SK-N-SH treated with all-trans-retinoic acid at 6 μM for 48 hours (cell line): ENCODE data around the gene SMAD5.

Source experiments
- ATAC-seq: fragments of 200-7000 bp; cut with Tn5 transposase; 3 replicates; pipeline ENCODE4 v1.9.1; 2020; ENCODE audit warnings: mild to moderate bottlenecking, moderate library complexity
- ARNTL ChIP-seq: fragments of 450-650 bp; formaldehyde crosslinking; IDR thresholded peaks from 2 replicates; pipeline ENCODE4 v1.5.0; 2020; ENCODE audit warnings: low read depth, mild to moderate bottlenecking, moderate library complexity, borderline replicate concordance
- BACH2 ChIP-seq: fragments of 250-450 bp; sonication (Bioruptor Pico); IDR thresholded peaks from 2 replicates; pipeline ENCODE4 v1.9.0; 2021; ENCODE audit warnings: mild to moderate bottlenecking, borderline replicate concordance
- CREB5 ChIP-seq: fragments of 250-450 bp; sonication (Bioruptor Pico); IDR thresholded peaks from 2 replicates; pipeline ENCODE4 v1.5.1; 2020; ENCODE audit warnings: low read depth, mild to moderate bottlenecking, moderate library complexity
- CSDC2 ChIP-seq: fragments of 250-450 bp; sonication (Bioruptor Pico); IDR thresholded peaks from 2 replicates; pipeline ENCODE4 v1.5.0; 2020; ENCODE audit warnings: mild to moderate bottlenecking, moderate library complexity
- ESRRG ChIP-seq: fragments of 250-450 bp; sonication (Bioruptor Pico); IDR thresholded peaks from 2 replicates; pipeline ENCODE4 v1.6.1; 2021; ENCODE audit warnings: mild to moderate bottlenecking
- GLIS3 ChIP-seq: fragments of 250-450 bp; sonication (Bioruptor Pico); IDR thresholded peaks from 2 replicates; pipeline ENCODE4 v1.5.0; 2020; ENCODE audit warnings: mild to moderate bottlenecking, moderate library complexity
- ISL1 ChIP-seq: fragments of 250-450 bp; sonication (Bioruptor Pico); IDR thresholded peaks from 2 replicates; pipeline ENCODE4 v2.1.2; 2022; ENCODE audit warnings: mild to moderate bottlenecking, moderate library complexity
- OSR1 ChIP-seq: fragments of 250-450 bp; sonication (Bioruptor Pico); IDR thresholded peaks from 2 replicates; pipeline ENCODE4 v1.8.0; 2022; ENCODE audit warnings: moderate library complexity, mild to moderate bottlenecking, inconsistent platforms
- PATZ1 ChIP-seq: fragments of 250-450 bp; sonication (Bioruptor Pico); IDR thresholded peaks from 2 replicates; pipeline ENCODE4 v1.8.0; 2020; ENCODE audit warnings: mild to moderate bottlenecking, moderate library complexity, borderline replicate concordance
- POU6F1 ChIP-seq: fragments of 250-450 bp; sonication (Bioruptor Pico); IDR thresholded peaks from 2 replicates; pipeline ENCODE4 v1.8.0; 2021; ENCODE audit warnings: low read depth, mild to moderate bottlenecking, moderate library complexity, borderline replicate concordance
- PPARA ChIP-seq: fragments of 250-450 bp; sonication (Bioruptor Pico); IDR thresholded peaks from 2 replicates; pipeline ENCODE4 v1.5.0; 2020; ENCODE audit warnings: mild to moderate bottlenecking, borderline replicate concordance
- RARB ChIP-seq: fragments of 250-450 bp; sonication (Bioruptor Pico); IDR thresholded peaks from 2 replicates; pipeline ENCODE4 v1.8.0; 2021; ENCODE audit warnings: mild to moderate bottlenecking, moderate library complexity
- SNAI2 ChIP-seq: fragments of 250-450 bp; sonication (Bioruptor Pico); IDR thresholded peaks from 2 replicates; pipeline ENCODE4 v1.5.0; 2020; ENCODE audit warnings: mild to moderate bottlenecking, moderate library complexity
- TCF4 ChIP-seq: fragments of 250-450 bp; sonication (Bioruptor Pico); IDR thresholded peaks from 2 replicates; pipeline ENCODE4 v1.8.0; 2021; ENCODE audit warnings: mild to moderate bottlenecking, moderate library complexity, borderline replicate concordance
- TOX ChIP-seq: fragments of 250-450 bp; sonication (Bioruptor Pico); IDR thresholded peaks from 2 replicates; pipeline ENCODE4 v1.8.0; 2021; ENCODE audit warnings: mild to moderate bottlenecking, moderate library complexity, borderline replicate concordance
- TSHZ2 ChIP-seq: fragments of 250-450 bp; sonication (Bioruptor Pico); IDR thresholded peaks from 2 replicates; pipeline ENCODE4 v1.5.0; 2020; ENCODE audit warnings: mild to moderate bottlenecking, moderate library complexity
- ZC3H10 ChIP-seq: fragments of 250-450 bp; sonication (Bioruptor Pico); IDR thresholded peaks from 2 replicates; pipeline ENCODE4 v1.5.1; 2021; ENCODE audit warnings: mild to moderate bottlenecking, moderate library complexity
- ZFP3 ChIP-seq: fragments of 250-450 bp; sonication (Bioruptor Pico); IDR thresholded peaks from 2 replicates; pipeline ENCODE4 v1.5.0; 2020; ENCODE audit warnings: mild to moderate bottlenecking, moderate library complexity
- ZFP30 ChIP-seq: fragments of 450-650 bp; formaldehyde crosslinking; IDR thresholded peaks from 2 replicates; pipeline ENCODE4 v1.5.0; 2022; ENCODE audit warnings: mild to moderate bottlenecking, moderate library complexity
- ZNF565 ChIP-seq: fragments of 450-650 bp; formaldehyde crosslinking; conservative IDR thresholded peaks from 2 replicates; pipeline ENCODE4 v1.5.0; 2020; ENCODE audit warnings: low read depth, mild to moderate bottlenecking, moderate library complexity
- ZNF70 ChIP-seq: fragments of 450-650 bp; formaldehyde crosslinking; IDR thresholded peaks from 2 replicates; pipeline ENCODE4 v1.5.0; 2020; ENCODE audit warnings: mild to moderate bottlenecking, moderate library complexity
- ZNF8 ChIP-seq: fragments of 450-650 bp; formaldehyde crosslinking; IDR thresholded peaks from 2 replicates; pipeline ENCODE4 v1.5.0; 2020; ENCODE audit warnings: mild to moderate bottlenecking, moderate library complexity
- TF ChIP-seq, protein P1 (sequence below): fragments of 250-450 bp; sonication (Bioruptor Pico); IDR thresholded peaks from 2 replicates; pipeline ENCODE4 v1.5.1; 2021; ENCODE audit warnings: mild to moderate bottlenecking, moderate library complexity

SMAD5 gene

GRCh38 chr5:136132557-136133221 lies at the start of gene SMAD5:
TSS of gene SMAD5 (plus strand) at chr5:136132845. CDS start at chr5:136153761, 20,916 bp downstream.
- peak; percentile 89 for ATAC-seq
- TF ChIP-seq TCF4 (CRISPR knock-in tag) (no peak), ZFP3 (0 out of 2 replicates have a peak, but pooled peaks have one; percentile 44)

DNA sequence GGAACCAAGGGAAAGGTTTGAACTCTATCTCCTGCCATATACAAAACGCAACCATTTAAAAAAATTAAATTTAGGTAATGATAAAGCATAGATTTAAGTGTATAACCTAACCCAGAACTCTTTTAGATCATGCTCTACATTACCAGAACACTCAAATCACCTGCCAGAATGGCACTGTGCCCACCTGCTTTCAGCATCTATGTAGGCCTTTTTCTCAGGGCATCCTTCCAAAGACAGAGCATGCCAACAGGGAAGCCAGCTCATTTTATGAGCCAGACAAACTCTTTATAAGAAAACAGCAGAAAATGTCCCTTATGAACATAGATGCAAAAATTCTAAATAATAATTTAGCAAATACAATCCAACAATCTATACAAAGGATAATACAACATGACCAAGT lies 47.9 kb upstream of the SMAD5 start:
- TF ChIP-seq CSDC2 (CRISPR knock-in tag) (no peak), GLIS3 (no peak), ESRRG (CRISPR knock-in tag) (no peak), TSHZ2 (CRISPR knock-in tag) (no peak), OSR1 (CRISPR knock-in tag) (no peak), RARB (CRISPR knock-in tag) (no peak), ISL1 (CRISPR knock-in tag) (no peak), ARNTL (CRISPR knock-in tag) (no peak), SNAI2 (CRISPR knock-in tag) (no peak), ZNF8 (CRISPR knock-in tag) (no peak), ZFP3 (no peak), ZFP30 (no peak), PPARA (CRISPR knock-in tag) (no peak), BACH2 (CRISPR knock-in tag) (no peak), TCF4 (CRISPR knock-in tag) (no peak), POU6F1 (CRISPR knock-in tag) (no peak)
- ATAC-seq = no peak

DNA sequence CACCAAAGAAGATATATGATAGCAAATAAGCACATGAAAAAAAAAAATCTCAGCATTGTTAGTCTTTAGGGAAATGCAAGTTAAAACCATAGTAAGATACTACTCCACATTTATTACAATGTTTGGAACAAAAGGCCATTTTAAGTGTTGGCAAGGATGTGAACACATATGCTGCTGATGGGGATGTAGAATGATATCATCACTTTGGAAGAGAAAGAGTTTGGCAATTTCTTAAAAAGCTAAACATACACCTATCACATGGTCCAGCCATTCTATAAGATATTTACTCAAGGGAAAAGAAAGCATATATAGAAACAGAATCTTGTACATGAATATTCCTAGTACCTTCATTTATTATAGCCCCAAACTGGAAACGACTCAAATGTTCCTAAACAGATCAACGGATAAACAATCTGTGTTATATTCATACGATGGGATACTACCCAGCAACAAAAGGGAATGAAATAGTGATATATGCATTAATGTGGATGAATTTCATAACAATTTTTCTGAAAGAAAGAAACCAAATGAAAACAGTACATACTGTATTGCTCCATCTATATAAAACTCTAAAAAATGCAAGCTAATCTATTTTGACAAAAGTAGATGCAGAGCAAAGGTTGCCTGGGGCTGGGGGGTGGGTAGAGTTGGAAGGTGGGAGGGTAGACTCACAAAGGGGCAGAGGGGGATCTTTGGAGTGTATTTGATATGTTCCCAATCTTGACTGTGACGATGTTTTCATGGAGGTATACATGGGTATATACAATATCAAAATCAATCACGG lies 45.7 kb upstream of the SMAD5 start:
- ATAC-seq = no peak
- TF ChIP-seq CREB5 (CRISPR knock-in tag) = no peak
- TF ChIP-seq ZFP3 = no peak
- no peak for TF ChIP-seq TCF4 (CRISPR knock-in tag)
- no peak for TF ChIP-seq TOX
- TF ChIP-seq PATZ1 = no peak
- TF ChIP-seq ESRRG (CRISPR knock-in tag) = no peak
- TF ChIP-seq SNAI2 (CRISPR knock-in tag) = no peak
- no peak for TF ChIP-seq ZNF70 (CRISPR knock-in tag)
- no peak for TF ChIP-seq PPARA (CRISPR knock-in tag)
- TF ChIP-seq ZFP30 = no peak
- TF ChIP-seq CSDC2 (CRISPR knock-in tag) = no peak
- no peak for TF ChIP-seq ZC3H10 (CRISPR knock-in tag)
- no peak for TF ChIP-seq OSR1 (CRISPR knock-in tag)
- no peak for TF ChIP-seq GLIS3
- TF ChIP-seq ARNTL (CRISPR knock-in tag) = no peak
- TF ChIP-seq, protein P1, sequence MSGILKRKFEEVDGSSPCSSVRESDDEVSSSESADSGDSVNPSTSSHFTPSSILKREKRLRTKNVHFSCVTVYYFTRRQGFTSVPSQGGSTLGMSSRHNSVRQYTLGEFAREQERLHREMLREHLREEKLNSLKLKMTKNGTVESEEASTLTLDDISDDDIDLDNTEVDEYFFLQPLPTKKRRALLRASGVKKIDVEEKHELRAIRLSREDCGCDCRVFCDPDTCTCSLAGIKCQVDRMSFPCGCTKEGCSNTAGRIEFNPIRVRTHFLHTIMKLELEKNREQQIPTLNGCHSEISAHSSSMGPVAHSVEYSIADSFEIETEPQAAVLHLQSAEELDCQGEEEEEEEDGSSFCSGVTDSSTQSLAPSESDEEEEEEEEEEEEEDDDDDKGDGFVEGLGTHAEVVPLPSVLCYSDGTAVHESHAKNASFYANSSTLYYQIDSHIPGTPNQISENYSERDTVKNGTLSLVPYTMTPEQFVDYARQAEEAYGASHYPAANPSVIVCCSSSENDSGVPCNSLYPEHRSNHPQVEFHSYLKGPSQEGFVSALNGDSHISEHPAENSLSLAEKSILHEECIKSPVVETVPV (CRISPR knock-in tag) = no peak
- TF ChIP-seq ZNF565 (CRISPR knock-in tag) = no peak
- TF ChIP-seq TSHZ2 (CRISPR knock-in tag) = no peak
